ENCODE results near the gene TAS1R3. TPM values are rescaled to one million over a fixed set of nuclear protein-coding genes. Genes with fewer than 3 reads are reported as not detected.
A peak's percentile ranks its signal among the peaks of the same experiment; 100 is the strongest.

Gene TAS1R3
- total RNA-seq, 1 donor from 2014 or later: 0.65 TPM

DNA sequence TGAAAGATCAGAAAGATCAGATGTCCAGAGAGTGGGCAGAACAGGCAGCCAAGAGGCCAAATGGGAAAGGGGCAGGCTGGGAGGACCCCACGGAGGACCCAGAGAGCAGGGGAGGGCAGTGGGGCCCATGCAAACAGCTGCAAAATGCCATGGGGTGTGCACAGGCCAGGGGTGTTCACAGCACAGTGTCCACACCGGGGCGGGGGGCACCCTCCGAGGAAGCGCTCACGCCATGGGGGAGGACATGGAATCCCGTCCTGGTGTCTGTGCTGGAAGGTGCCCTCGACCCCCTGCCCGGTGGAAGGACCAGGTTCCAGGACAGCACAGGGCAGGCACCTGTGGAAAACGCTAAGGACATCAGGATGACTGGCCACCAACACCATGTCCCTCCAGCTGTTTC lies 8.1 kb upstream of the TAS1R3 start:
- peaks cover 50% of the 10 kb centered on the region for H3K36me3 ChIP-seq
- intact Hi-C loops (cut with DNase I): no loop called here
- no peak overlapping the region for H3K4me3 ChIP-seq

DNA sequence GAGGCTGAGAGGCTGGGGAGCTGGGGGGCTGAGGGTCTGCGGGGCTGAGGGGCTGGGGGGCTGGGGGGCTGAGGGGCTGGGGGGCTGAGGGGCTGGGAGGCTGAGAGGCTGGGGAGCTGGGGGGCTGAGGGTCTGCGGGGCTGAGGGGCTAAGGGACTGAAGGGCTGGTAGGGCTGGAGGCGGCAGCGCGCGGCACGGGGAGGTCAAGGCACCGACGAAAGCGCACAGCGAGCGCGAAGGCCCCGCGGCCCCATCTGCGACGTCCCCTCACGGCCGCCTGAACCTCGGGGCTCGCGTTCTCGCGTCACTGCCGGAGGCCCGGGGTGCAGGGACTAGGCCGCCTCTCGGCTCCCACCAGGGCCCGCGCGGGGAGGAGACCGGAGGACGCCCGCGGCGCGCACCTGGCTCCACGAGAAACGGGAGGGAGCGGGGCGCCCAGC lies 7.0 kb upstream of the TAS1R3 start:
- intact Hi-C loops (cut with DNase I): no loop called here
- peaks cover 40% of the 10 kb centered on the region for H3K4me1 ChIP-seq
- H3K27ac ChIP-seq: peak overlapping the region; percentile 91
- H3K4me3 ChIP-seq: peak overlapping the region; percentile 100
- ATAC-seq (no peak), DNase-seq (no peak)
- TF ChIP-seq, protein P1, sequence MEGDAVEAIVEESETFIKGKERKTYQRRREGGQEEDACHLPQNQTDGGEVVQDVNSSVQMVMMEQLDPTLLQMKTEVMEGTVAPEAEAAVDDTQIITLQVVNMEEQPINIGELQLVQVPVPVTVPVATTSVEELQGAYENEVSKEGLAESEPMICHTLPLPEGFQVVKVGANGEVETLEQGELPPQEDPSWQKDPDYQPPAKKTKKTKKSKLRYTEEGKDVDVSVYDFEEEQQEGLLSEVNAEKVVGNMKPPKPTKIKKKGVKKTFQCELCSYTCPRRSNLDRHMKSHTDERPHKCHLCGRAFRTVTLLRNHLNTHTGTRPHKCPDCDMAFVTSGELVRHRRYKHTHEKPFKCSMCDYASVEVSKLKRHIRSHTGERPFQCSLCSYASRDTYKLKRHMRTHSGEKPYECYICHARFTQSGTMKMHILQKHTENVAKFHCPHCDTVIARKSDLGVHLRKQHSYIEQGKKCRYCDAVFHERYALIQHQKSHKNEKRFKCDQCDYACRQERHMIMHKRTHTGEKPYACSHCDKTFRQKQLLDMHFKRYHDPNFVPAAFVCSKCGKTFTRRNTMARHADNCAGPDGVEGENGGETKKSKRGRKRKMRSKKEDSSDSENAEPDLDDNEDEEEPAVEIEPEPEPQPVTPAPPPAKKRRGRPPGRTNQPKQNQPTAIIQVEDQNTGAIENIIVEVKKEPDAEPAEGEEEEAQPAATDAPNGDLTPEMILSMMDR (IDR thresholded peaks at IDR 0.05): no peak
- H3K9me3 ChIP-seq: no peaks in the 10 kb centered on the region
- H3K27me3 ChIP-seq (ENCODE audit: low read depth): no peaks in the 10 kb centered on the region
- H3K36me3 ChIP-seq: peaks cover 50% of the 10 kb centered on the region

More for the DNA sequence above, 8.1 kb upstream of the TAS1R3 start:
- no peak for DNase-seq
- TF ChIP-seq, protein P1 (IDR thresholded peaks at IDR 0.05): no peak
- no peaks in the 10 kb centered on the region for H3K9me3 ChIP-seq
- H3K27ac ChIP-seq: no peak overlapping the region
- H3K4me1 ChIP-seq: peaks cover 51% of the 10 kb centered on the region
- no peak for ATAC-seq
- H3K27me3 ChIP-seq (ENCODE audit: low read depth): no peaks in the 10 kb centered on the region

DNA sequence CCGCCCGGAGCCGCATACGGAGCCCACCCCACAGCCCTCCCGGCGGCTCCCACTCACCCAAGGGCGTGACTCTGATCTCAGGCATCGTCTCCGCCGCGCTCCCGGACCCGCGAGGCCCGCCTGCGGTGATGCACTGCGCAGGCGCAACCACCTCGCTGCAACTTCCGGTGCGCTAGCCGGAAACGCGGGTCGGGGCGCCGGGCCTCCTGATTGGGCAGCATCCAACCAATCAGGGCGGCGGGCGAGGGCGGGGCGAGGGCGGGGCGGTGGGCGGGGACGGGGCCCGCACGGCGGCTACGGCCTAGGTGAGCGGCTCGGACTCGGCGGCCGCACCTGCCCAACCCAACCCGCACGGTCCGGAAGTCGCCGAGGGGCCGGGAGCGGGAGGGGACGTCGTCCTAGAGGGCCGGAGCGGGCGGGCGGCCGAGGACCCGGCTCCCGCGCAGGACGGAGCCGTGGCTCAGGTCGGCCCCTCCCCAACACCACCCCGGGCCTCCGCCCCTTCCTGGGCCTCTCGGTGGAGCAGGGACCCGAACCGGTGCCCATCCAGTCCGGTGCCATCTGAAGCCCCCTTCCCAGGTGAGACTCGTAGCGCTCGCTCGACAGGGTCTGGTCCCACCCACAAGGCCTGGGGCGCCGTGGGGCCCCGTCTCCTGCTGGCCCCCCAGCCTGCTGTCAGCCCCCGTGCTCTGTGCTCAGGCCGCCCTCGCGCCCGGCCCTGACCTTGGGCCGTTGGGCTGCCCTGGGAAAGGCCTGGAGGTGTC lies 6.4 kb upstream of the TAS1R3 start, which contains the start of the genes CPTP and INTS11:
CPTP (plus strand) TSS at position 279 of the 764 bp plus-strand sequence. CDS start 2,109 bp downstream, outside the sequence.
INTS11 (minus strand) TSS at position 137 of the 764 bp plus-strand sequence; CDS start at position 85, 52 bp downstream.
- peak; percentile 93 to 94 for ATAC-seq
- Histone ChIP-seq H3K36me3 (peaks cover 44% of the 10 kb centered on the region), H3K27ac (peak within 1 kb of the TSS; percentile 91), H3K27me3 (ENCODE audit: low read depth) (no peaks in the 10 kb centered on the region), H3K9me3 (no peaks in the 10 kb centered on the region), H3K4me3 (peak within 1 kb of the TSS; percentile 100), H3K4me1 (peaks cover 39% of the 10 kb centered on the region)
- DNase-seq: peak; percentile 94
- TF ChIP-seq, protein P1 (IDR thresholded peaks at IDR 0.05): no peak
- intact Hi-C loops (cut with DNase I): no loop called here

DNA sequence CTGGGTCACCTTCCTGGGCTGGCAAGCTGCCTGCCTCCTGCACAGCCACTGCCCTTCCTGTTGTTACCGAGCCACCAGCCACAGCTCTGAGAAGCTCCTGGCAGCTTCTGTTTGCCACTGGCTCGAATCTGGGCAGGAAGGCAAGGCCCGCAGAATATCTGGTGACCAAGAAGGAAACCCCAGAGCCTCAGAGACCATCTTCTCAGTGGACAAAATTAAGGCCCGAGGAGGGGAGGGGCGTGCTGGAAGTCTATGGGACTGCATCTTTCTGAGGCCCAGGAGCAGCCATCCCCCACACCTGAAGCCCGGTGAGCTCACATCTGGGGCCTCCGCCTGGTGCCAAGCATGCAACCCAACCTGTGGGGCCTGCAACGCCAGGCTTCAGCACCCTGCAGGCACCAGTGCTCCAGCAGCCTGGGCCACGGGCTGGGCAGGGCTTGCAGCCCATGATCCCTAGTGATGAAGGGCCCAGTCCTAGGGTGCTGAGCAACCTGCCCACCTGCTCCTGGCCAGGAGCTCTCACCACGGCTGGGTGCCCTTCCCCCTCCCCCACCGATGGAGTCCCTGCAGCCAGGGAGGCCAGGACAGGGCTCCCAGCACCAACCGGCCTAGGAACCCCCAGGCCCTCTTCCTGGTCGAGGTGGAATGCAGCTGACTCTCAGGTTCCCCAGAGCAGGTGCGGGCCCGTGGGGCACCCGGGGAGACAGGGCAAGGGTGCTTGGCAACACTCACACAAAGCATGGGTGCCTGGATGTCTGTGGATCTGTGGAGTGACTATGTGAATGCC lies 5.6 kb upstream of the TAS1R3 start:
- Histone ChIP-seq H3K9me3 (no peaks in the 10 kb centered on the region), H3K4me1 (peaks cover 41% of the 10 kb centered on the region), H3K27ac (peak overlapping the region; percentile 91), H3K4me3 (peak overlapping the region; percentile 100), H3K36me3 (peaks cover 36% of the 10 kb centered on the region), H3K27me3 (ENCODE audit: low read depth) (no peaks in the 10 kb centered on the region)
- intact Hi-C loops (cut with DNase I): no loop called here
- TF ChIP-seq, protein P1 (IDR thresholded peaks at IDR 0.05): no peak
- DNase-seq: no peak
- peak in 1 of 2 donors; percentile 0 for ATAC-seq

DNA sequence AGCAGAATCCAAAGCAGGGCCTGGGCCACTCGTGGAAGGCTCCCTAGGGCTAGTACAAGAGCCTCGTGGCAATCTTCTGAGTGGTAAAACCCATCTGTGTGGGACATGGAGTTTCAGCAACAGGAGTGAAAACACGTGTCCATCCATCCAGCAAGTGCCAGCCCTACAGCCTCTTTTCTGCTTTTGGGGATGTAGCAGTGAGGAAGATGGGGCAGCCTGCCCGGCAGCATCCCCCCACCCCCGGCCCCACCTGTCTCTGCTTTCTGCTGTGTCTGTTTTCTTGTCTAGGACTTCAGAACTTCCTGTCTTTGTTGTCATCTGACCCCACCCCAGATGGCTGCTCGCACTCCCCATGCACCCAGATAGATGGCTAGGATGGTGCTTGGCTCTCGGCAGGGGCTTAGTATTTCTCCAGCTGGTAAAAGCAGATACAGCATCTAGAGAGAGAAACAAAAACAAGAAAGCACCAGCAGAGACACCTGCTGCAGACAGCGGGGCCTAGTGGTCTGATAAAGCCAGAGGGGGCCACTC lies 4.9 kb upstream of the TAS1R3 start:
- TF ChIP-seq, protein P1 (IDR thresholded peaks at IDR 0.05): no peak
- Histone ChIP-seq H3K4me1 (peaks cover 48% of the 10 kb centered on the region), H3K36me3 (peaks cover 34% of the 10 kb centered on the region), H3K4me3 (peak overlapping the region; percentile 100), H3K9me3 (no peaks in the 10 kb centered on the region), H3K27me3 (ENCODE audit: low read depth) (no peaks in the 10 kb centered on the region), H3K27ac (peak overlapping the region; percentile 91)
- DNase-seq (no peak), ATAC-seq (no peak)
- intact Hi-C loops (cut with DNase I): no loop called here
